DMS153 (cell line): ENCODE measurements around the gene BCAT1.
"Not testable (repeated sequence)": the region's sequence is repeated elsewhere in the genome, so short reads cannot be mapped to it uniquely, and the experiment has no call there.

Source experiments
- DNase-seq: peaks from one replicate; lab custom pipeline; 2025; lab: John Stamatoyannopoulos, UW

The BCAT1 gene

GRCh38 chr12:24928533-24929306 lies 20.2 kb downstream of the BCAT1 start:
- DNase-seq, result not testable (repeated sequence)

DNA sequence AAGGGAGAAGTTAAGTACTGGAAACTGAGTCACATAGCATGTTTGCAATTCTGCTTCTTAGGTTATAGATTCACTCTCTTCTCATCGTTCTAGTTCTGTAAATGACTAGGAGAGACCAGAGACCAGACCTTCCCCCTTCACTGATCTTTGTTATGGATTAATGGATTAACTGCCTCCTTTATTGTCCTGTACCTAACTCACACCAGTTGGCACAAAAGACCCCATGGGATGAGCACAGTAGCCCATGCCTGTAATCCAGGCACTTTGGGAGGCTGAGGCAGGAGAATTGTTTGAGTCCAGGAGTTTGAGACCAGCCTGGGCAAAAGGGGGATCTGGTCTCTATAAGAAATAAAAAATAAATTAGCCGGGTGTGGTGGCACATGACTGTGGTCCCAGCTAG lies 20.8 kb downstream of the BCAT1 start:
- DNase-seq, result no peak

DNA sequence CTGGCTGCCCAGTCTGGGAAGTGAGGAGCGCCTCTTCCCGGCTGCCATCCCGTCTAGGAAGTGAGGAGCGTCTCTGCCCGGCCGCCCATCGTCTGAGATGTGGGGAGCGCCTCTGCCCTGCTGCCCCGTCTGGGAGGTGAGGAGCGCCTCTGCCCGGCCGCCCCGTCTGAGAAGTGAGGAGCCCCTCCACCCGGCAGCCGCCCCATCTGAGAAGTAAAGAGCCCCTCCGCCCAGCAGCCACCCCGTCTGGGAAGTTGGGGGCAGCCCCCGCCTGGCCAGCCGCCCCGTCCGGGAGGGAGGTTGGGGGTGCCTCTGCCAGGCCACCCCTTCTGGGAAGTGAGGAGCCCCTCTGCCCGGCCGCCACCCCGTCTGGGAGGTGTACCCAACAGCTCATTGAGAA lies 22.8 kb downstream of the BCAT1 start:
- DNase-seq, result not testable (repeated sequence)

- no peak for DNase-seq
Measured at GRCh38 chr12:24922090-24922489, 26.8 kb downstream of the BCAT1 start.

GRCh38 chr12:24921251-24922038 lies 27.5 kb downstream of the BCAT1 start:
- DNase-seq, result no peak

- no peak for DNase-seq
Measured at GRCh38 chr12:24920141-24920540, 28.8 kb downstream of the BCAT1 start.

- DNase-seq, result no peak
Measured at GRCh38 chr12:24919346-24920001, 29.4 kb downstream of the BCAT1 start.

- DNase-seq, result no peak
Measured at GRCh38 chr12:24918596-24918995, 30.3 kb downstream of the BCAT1 start.

DNA sequence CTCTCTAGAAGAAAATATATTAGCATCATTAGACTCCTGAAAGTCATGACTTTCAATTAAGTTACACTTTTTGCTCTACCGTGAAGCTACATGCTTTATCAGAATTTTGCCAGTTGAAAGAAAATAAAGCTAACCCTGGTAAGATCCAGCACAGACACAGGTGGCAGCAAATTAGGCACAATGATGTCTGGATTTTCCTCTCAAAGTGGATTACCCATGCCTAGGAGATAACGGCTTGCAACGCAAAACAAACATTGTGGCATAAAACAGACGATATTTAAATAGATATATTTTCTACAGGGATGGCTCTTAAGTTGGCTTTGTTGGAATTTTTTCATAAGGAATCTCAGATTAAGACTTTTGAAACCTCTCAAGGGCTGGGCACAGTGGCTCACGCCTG lies 33.4 kb downstream of the BCAT1 start:
- no peak for DNase-seq

- DNase-seq, result no peak
Measured at GRCh38 chr12:24913953-24914352, 34.9 kb downstream of the BCAT1 start.

- DNase-seq, result no peak
Measured at GRCh38 chr12:24913130-24913529, 35.8 kb downstream of the BCAT1 start.

DNA sequence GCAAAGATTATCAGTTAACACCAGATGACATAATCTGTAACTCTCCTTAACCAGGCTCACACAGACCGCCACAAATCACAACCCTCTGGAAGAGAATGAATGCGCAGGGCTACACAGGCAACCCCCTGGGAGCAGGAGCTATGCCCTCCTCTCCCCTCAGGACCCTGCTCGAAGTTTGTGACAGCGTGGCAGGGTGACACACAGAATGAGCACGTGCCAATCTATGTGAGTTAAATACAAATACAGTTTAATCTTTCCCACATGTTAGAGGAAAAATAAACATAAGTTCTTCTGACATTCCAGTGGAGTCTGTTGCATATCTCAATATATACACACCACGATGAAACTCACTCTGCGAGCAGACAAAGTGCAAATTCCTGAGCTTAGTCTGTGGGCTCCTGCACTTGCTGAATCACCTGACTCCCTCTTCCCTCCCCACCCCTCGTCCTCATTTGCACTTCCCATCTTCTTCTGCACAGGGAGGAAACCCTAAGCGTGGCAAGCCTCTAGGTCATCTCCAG lies 37.6 kb downstream of the BCAT1 start:
- no peak for DNase-seq

- not testable (repeated sequence) for DNase-seq
Measured at GRCh38 chr12:24910192-24910591, 38.7 kb downstream of the BCAT1 start.

GRCh38 chr12:24909667-24910066 lies 39.2 kb downstream of the BCAT1 start:
- DNase-seq, result no peak

- DNase-seq, result no peak
Measured at GRCh38 chr12:24907464-24907863, 41.4 kb downstream of the BCAT1 start.

DNA sequence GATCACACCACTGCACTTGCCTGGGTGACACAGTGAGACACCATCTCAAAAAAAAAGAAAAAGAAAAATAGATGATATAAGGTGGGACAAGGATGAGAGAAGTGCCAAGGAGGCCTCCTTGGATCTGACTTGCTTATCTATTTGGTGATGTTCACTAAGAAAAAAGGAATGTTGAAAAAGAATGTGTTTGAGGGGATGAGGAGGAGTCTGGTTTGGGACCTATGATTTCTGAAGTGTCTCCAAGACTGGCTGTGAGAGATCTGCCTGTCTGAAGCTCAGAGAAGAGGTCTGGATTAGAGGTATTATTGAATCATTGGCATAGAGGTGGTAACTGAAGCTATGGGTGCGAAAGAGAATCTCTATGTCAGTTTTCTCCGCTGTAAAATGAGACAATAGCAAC lies 42.8 kb downstream of the BCAT1 start:
- DNase-seq, result no peak

DNA sequence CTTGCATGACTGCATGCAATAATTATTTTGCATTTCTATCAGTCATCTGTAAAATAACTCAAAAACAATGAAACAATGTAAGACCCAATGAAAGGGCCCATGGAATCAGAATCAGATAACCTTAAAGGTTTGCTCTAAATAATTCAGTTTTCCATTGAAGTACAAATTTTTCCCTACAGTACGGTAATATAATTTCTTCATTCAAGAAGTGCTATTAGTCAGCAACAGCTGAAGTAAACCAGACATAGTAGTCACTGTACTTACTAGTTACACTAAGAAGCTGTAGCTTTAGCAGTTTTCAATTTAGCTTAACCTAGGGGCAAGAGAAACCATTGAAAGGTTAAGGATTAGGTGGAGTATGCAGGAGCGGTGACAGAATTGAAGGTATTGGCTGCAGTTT lies 43.5 kb downstream of the BCAT1 start:
- no peak for DNase-seq

GRCh38 chr12:24904871-24905270 lies 44.0 kb downstream of the BCAT1 start:
- DNase-seq, result no peak

DNA sequence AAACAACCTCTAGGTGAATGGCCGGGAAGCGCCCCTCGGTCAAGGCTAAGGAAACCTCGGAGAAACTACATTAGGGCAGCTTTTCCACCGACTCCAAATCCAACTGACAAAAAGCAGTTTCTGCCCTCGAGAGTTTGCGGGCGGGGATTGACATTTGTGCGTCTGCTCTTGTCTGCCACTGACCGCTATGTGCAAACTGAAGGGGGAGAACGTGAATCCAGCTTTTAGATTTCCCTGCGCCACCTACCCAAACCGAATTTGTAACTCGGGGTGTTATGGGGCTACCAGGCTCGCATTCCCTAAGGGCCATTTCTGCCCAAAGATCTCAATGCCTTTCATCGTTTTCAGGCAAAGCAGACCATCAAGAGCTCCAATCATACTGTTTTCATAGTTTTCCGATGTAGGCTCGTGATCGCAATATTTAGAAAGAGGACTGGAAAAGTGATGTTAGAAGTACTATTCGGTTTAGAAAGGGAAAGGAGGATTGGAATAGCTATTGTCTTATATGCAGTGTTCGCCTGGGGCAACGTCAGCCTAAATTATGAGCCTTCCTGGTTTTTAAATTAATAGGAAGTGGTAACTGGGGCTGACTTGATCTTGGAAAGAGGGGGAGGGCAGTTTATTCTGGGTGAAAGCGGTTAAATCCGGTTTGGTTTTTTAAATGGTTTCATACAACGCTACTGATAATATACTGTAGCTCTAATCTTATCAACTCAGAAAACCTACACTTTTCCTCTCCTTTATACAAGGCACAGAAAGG lies 45.4 kb downstream of the BCAT1 start:
- DNase-seq, result no peak

GRCh38 chr12:24902511-24903328 lies 46.2 kb downstream of the BCAT1 start:
- DNase-seq, result no peak
